Hepatocyte (in vitro differentiated cells): ENCODE data around the gene ADAP1.

Source experiments
- CTCF ChIP-seq: fragments of 200-600 bp; sonication (generic); IDR thresholded peaks from 2 replicates; pipeline ENCODE4 v1.5.1; 2016; ENCODE audit warnings: antibody characterized with exemption, mild to moderate bottlenecking; ENCODE audit not compliant: poor library complexity
- EZH2phosphoT487 ChIP-seq: fragments of 200-600 bp; sonication (generic); IDR thresholded peaks from one replicate; pipeline ENCODE4 v1.6.1; 2018; ENCODE audit warnings: antibody characterized with exemption, mild to moderate bottlenecking, low read depth, moderate library complexity; ENCODE audit not compliant: unreplicated experiment, severe bottlenecking

GRCh38 chr7:988426-988911 lies 34.0 kb upstream of the ADAP1 start:
- TF ChIP-seq EZH2phosphoT487 (no peak), CTCF (no peak)
